ENCODE measurements around the gene DEFB124.
"Not testable (repeated sequence)": the region's sequence is repeated elsewhere in the genome, so short reads cannot be mapped to it uniquely, and the experiment has no call there.

The DEFB124 gene

GRCh38 chr20:31474758-31475427 is at the start of gene DEFB124, which contains the start of gene REM1:
TSS of gene DEFB124 (minus strand) at chr20:31475127. CDS start at chr20:31473013, 2,114 bp downstream.
TSS of gene REM1 (plus strand) at chr20:31475288. CDS start at chr20:31476446, 1,158 bp downstream.
- peak; percentile 38 for DNase-seq (ENCODE audit: low read depth, low spot score)

GRCh38 chr20:31523361-31524283 is 48.7 kb upstream of the DEFB124 start:
- DNase-seq (ENCODE audit: low read depth, low spot score) = no peak

GRCh38 chr20:31522731-31523130 is 47.8 kb upstream of the DEFB124 start:
- no peak for DNase-seq (ENCODE audit: low read depth, low spot score)

- DNase-seq (ENCODE audit: low read depth, low spot score) = not testable (repeated sequence)
Measured at GRCh38 chr20:31521267-31521666, 46.3 kb upstream of the DEFB124 start.

GRCh38 chr20:31517373-31517772 is 42.4 kb upstream of the DEFB124 start:
- DNase-seq (ENCODE audit: low read depth, low spot score) = peak; percentile 66

- no peak for DNase-seq (ENCODE audit: low read depth, low spot score)
Measured at GRCh38 chr20:31516651-31517050, 41.7 kb upstream of the DEFB124 start.

- DNase-seq (ENCODE audit: low read depth, low spot score) = no peak
Measured at GRCh38 chr20:31516166-31516565, 41.2 kb upstream of the DEFB124 start.

GRCh38 chr20:31515775-31516107 is 40.8 kb upstream of the DEFB124 start:
- no peak for DNase-seq (ENCODE audit: low read depth, low spot score)

GRCh38 chr20:31515072-31515774 is 40.3 kb upstream of the DEFB124 start:
- DNase-seq (ENCODE audit: low read depth, low spot score) = no peak

GRCh38 chr20:31514154-31515071 is 39.5 kb upstream of the DEFB124 start, which contains the start of gene HM13:
TSS of gene HM13 (plus strand) at chr20:31514442. CDS start at chr20:31514552, 110 bp downstream.
- peak; percentile 97 for DNase-seq (ENCODE audit: low read depth, low spot score)

- no peak for DNase-seq (ENCODE audit: low read depth, low spot score)
Measured at GRCh38 chr20:31508517-31509244, 33.8 kb upstream of the DEFB124 start.

GRCh38 chr20:31505903-31506302 is 31.0 kb upstream of the DEFB124 start:
- DNase-seq (ENCODE audit: low read depth, low spot score) = no peak

- peak; percentile 94 for DNase-seq (ENCODE audit: low read depth, low spot score)
Measured at GRCh38 chr20:31502884-31503673, 28.2 kb upstream of the DEFB124 start.

GRCh38 chr20:31500527-31500926 is 25.6 kb upstream of the DEFB124 start:
- no peak for DNase-seq (ENCODE audit: low read depth, low spot score)

- DNase-seq (ENCODE audit: low read depth, low spot score) = peak; percentile 87
Measured at GRCh38 chr20:31497838-31498540, 23.1 kb upstream of the DEFB124 start.

- DNase-seq (ENCODE audit: low read depth, low spot score) = peak; percentile 44
Measured at GRCh38 chr20:31496761-31497295, 21.9 kb upstream of the DEFB124 start.

- peak; percentile 76 for DNase-seq (ENCODE audit: low read depth, low spot score)
Measured at GRCh38 chr20:31494131-31494530, 19.2 kb upstream of the DEFB124 start.

GRCh38 chr20:31490752-31491151 is 15.8 kb upstream of the DEFB124 start:
- no peak for DNase-seq (ENCODE audit: low read depth, low spot score)

Data from ELF-1 (cell line).